GM20431 (cell line): ENCODE data around the gene GNL1.
"Not testable (repeated sequence)": the region's sequence is repeated elsewhere in the genome, so short reads cannot be mapped to it uniquely, and the experiment has no call there.

ENCODE experiments used
- in situ Hi-C: fragments of 300-500 bp; cut with MseI, MboI; formaldehyde crosslinking; loops from one replicate; pipeline ENCODE4 v1.15.0; 2020; ENCODE audit warnings: low sequenced_read_pairs; ENCODE audit not compliant: unreplicated experiment

Gene GNL1

GRCh38 chr6:30500421-30501355 is 55.6 kb downstream of the GNL1 start:
- in situ Hi-C loops = no loop called here

- in situ Hi-C loops = not testable (repeated sequence)
These were observed 57.6 kb downstream of the GNL1 start for GRCh38 chr6:30498705-30499104.

DNA sequence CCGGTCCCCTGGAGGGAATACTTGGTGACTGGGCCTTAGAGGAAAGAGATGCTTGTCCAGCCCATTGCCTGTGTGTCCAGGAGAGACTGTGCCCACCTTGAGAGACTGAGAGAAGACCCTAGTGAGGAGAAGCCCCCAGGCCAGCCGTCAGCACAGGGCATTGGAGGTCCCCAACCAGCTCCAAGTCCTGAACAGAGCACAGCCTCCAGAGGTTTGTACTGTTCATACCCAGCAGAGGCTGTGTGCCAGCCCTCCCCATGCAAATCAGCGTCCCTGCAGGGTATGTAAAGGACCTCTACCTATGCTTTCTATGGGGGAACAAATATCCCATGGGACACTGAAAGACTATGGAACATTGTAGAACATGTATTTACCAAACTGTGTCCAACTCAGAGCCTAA is 58.6 kb downstream of the GNL1 start:
- in situ Hi-C loops = no loop called here

DNA sequence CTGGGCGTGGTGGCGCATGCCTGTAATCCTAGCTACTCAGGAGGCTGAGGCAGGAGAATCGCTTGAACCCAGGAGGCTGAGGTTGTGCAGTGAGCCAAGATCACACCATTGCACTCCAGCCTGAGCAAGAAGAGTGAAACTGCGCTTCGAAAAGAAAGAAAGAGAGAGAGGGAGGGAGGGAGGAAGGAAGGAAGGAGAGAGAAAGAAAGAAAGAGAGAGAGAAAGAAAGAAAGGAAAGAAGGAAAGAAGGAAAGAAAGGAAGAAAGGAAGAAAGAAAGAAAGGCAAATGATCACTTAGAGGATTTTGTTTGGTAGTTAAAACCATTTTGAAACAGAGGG is 59.1 kb downstream of the GNL1 start:
- in situ Hi-C loops = not testable (repeated sequence)

GRCh38 chr6:30495993-30496392 is 60.3 kb downstream of the GNL1 start:
- in situ Hi-C loops = no loop called here

- in situ Hi-C loops = not testable (repeated sequence)
These were observed 61.2 kb downstream of the GNL1 start for GRCh38 chr6:30495060-30495459.

DNA sequence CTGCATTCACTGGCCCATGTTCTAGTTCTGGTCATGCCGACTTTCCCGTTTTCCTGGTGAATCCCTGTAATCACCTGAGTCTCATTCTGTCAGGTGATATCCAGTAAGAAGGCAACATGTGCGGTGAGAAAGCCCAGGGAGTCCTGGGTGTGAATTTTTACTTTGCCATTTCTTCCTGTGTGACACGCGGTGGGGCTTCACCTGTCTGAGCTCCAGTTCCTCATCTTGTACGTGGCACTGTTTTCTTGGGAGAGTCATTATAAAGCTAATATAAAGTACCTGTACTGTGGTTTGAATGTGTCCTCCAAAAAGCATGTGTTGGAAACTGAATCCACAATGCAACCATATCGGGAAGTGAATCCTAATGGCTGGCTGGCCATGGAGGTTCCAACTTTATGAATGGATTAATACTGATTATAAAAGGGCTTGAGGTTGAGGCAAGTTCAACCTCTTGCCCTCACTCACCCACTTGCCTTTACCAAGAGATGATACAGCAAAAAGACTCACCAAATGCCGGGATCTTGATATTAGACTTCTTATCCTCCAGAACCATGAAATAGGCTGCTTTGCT is 61.9 kb downstream of the GNL1 start:
- in situ Hi-C loops = no loop called here

DNA sequence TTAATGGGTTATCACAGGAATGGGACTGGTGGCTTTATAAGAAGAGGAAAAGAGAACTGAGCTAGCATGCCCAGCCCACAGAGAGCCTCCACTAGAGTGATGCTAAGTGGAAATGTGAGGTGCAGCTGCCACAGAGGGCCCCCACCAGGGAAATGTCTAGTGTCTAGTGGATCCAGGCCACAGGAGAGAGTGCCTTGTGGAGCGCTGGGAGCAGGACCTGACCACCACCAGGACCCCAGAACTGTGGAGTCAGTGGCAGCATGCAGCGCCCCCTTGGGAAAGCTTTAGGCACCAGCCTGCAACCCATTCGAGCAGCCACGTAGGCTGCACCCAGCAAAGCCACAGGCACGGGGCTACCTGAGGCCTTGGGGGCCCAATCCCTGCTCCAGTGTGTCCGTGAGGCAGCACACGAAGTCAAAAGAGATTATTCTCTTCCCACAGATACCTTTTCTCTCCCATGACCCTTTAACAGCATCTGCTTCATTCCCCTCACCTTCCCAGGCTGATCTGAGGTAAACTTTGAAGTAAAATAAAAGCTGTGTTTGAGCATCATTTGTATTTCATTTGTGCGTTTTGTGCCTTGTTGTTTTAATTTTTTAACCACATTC is 62.5 kb downstream of the GNL1 start:
- in situ Hi-C loops = no loop called here

DNA sequence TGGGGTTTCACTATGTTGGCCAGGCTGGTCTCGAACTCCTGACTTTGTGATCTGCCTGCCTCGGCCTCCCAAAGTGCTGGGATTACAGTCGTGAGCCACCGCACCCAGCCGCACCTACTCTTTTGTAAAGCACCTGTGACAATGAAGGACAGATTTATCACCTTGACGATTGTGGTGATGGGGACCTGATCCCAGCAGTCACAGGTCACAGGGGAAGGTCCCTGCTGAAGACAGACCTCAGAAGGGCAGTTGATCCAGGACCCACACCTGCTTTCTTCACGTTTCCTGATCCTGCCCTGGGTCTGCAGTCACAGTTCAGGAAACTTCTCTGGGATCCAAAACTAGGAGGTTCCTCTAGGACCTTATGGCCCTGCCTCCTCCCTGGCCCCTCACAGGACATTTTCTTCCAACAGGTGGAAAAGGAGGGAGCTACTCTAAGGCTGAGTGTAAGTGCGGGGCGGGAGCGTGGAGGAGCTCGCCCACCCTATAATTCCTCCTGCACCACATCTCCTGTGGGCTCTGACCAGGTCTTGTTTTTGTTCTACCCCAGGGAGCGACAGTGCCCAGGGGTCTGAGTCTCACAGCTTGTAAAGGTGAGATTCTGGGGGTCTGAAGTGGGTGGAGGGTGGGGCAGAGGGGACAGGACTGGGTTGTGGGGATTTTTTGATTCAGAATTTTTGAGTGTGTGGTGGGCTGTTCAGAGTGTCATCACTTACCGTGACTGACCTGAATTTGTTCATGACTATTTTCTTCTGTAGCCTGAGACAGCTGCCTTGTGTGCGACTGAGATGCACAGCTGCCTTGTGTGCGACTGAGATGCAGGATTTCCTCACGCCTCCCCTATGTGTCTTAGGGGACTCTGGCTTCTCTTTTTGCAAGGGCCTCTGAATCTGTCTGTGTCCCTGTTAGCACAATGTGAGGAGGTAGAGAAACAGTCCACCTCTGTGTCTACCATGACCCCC is 64.0 kb downstream of the GNL1 start:
- in situ Hi-C loops = no loop called here
